KOPT-K1 (cell line): Measurements from ENCODE around the gene MEOX2.

Experiments used
- H3K27ac ChIP-seq: fragments of 200-600 bp; sonication (generic); 2 replicates; pipeline ENCODE4 v1.5.1; 2016; ENCODE audit warnings: antibody characterized with exemption, mild to moderate bottlenecking, low read depth, low read length; ENCODE audit not compliant: poor library complexity, severe bottlenecking
- H3K36me3 ChIP-seq: fragments of 200-600 bp; sonication (generic); 2 replicates; pipeline ENCODE4 v1.5.1; 2017; ENCODE audit warnings: antibody characterized with exemption, mild to moderate bottlenecking, low read length, moderate library complexity; ENCODE audit not compliant: insufficient read depth
- H3K9me3 ChIP-seq: fragments of 200-600 bp; sonication (generic); 2 replicates; pipeline ENCODE4 v1.5.1; 2017; ENCODE audit warnings: antibody characterized with exemption, low read length, mild to moderate bottlenecking; ENCODE audit not compliant: insufficient read depth, poor library complexity, severe bottlenecking

Gene MEOX2

GRCh38 chr7:15686295-15686956 lies at the start of gene MEOX2:
Gene MEOX2, minus strand, starts transcription at chr7:15686683. Its CDS starts 281 bp downstream, at chr7:15686402.
- Histone ChIP-seq H3K9me3 (peaks cover 4% of the 10 kb centered on the region), H3K36me3 (no peaks in the 10 kb centered on the region), H3K27ac (no peak within 1 kb of the TSS)

- Histone ChIP-seq H3K36me3 (no peaks in the 10 kb centered on the region), H3K27ac (no peak overlapping the region), H3K9me3 (no peaks in the 10 kb centered on the region)
Measured at GRCh38 chr7:15729746-15730145, 43.3 kb upstream of the MEOX2 start.

- Histone ChIP-seq H3K9me3 (no peaks in the 10 kb centered on the region), H3K36me3 (no peaks in the 10 kb centered on the region), H3K27ac (no peak overlapping the region)
Measured at GRCh38 chr7:15725051-15725450, 38.6 kb upstream of the MEOX2 start.

GRCh38 chr7:15723841-15724240 lies 37.4 kb upstream of the MEOX2 start:
- Histone ChIP-seq H3K27ac (no peak overlapping the region), H3K9me3 (no peaks in the 10 kb centered on the region), H3K36me3 (no peaks in the 10 kb centered on the region)

- H3K27ac ChIP-seq = no peak overlapping the region
- no peaks in the 10 kb centered on the region for H3K36me3 ChIP-seq
- no peaks in the 10 kb centered on the region for H3K9me3 ChIP-seq
Measured at GRCh38 chr7:15720849-15721471, 34.5 kb upstream of the MEOX2 start.

DNA sequence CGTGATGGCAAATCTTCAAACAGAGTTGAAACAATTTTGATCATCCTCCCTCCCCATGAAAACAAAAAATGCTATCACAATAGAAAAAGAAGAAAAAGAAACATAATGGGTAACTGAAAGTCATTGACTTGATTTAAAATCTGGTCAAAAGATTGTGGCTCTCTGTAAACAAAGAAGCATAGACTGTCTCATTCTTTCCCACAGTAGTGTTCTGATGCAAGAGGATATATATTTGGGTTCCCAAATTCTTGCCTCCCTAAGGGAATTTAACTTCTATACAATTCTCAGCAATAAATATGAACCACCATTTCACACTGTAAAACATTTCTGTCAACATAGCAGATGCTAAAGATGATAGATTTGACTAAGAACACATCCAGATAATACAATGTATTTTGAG lies 32.8 kb upstream of the MEOX2 start:
- Histone ChIP-seq H3K36me3 (no peaks in the 10 kb centered on the region), H3K27ac (no peak overlapping the region), H3K9me3 (no peaks in the 10 kb centered on the region)

- H3K27ac ChIP-seq = no peak overlapping the region
- no peaks in the 10 kb centered on the region for H3K9me3 ChIP-seq
- H3K36me3 ChIP-seq = no peaks in the 10 kb centered on the region
Measured at GRCh38 chr7:15715435-15715834, 29.0 kb upstream of the MEOX2 start.

DNA sequence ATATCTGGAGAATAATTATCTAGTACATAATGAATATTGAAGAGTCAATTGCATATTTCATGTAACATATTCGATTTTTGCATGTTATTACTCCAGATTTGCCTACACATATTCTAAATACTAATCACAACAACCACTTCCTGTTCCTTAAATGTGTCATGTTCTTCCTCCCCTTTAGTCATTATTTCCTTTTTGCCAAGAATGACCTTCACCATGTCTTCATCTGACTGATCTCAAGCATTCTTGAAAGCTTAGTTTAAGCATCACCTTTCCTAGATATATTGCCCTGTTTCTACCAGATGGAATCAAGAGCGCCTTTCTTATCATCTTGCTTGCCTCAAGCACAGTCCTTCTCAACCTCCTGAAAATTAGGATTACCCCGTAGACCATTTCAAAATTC lies 23.5 kb upstream of the MEOX2 start:
- H3K9me3 ChIP-seq = no peaks in the 10 kb centered on the region
- H3K36me3 ChIP-seq = no peaks in the 10 kb centered on the region
- H3K27ac ChIP-seq = no peak overlapping the region

GRCh38 chr7:15707570-15707969 lies 21.1 kb upstream of the MEOX2 start:
- H3K36me3 ChIP-seq = no peaks in the 10 kb centered on the region
- H3K27ac ChIP-seq = no peak overlapping the region
- no peaks in the 10 kb centered on the region for H3K9me3 ChIP-seq

- H3K27ac ChIP-seq = no peak overlapping the region
- H3K9me3 ChIP-seq = no peaks in the 10 kb centered on the region
- H3K36me3 ChIP-seq = no peaks in the 10 kb centered on the region
Measured at GRCh38 chr7:15703732-15704131, 17.2 kb upstream of the MEOX2 start.

DNA sequence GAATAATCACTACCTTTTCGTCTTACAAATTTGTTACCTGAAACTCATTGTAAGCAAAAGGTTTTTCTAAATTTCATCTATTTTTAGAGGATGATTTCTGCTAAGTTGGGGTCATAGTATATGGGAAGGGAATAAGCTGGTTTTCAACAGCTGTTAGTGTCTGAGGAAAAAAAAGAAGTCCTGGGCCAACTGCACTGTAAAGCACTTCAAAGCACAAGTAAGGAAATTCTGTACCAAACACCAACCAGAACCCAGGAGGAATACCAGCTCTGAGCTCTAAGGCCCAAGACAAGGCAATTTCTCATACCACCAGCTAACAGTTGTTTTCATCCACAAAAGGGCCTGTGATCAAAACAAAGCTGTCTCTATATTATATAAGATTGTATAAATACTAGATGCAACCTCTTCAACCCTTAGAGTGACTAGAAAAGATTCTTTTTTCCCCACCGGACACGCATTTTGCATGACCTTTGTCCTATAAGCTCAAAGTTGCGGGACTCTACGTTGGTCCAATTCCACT lies 6.1 kb upstream of the MEOX2 start:
- no peak overlapping the region for H3K27ac ChIP-seq
- H3K36me3 ChIP-seq = no peaks in the 10 kb centered on the region
- H3K9me3 ChIP-seq = no peaks in the 10 kb centered on the region

- Histone ChIP-seq H3K27ac (no peak overlapping the region), H3K36me3 (no peaks in the 10 kb centered on the region), H3K9me3 (peaks cover 4% of the 10 kb centered on the region)
Measured at GRCh38 chr7:15688911-15689310, 2.4 kb upstream of the MEOX2 start.

DNA sequence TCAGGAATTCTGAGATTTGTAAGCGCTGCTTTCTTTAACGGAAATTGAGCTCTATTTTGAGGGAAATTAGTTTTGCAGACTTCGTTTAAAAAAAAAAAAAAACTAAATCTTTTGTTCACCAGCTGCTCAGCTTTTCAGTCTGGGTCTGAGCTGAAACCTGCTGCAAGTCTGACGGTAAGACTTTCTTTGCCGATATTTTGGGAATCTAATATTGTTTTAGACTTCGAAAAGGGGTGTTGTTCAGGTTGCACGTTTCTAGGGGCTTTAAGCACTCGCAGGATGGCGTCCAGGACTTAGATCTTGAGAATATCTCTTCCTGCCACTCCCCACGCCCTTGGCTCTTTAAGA lies 1.8 kb upstream of the MEOX2 start:
- Histone ChIP-seq H3K36me3 (no peaks in the 10 kb centered on the region), H3K9me3 (peaks cover 4% of the 10 kb centered on the region), H3K27ac (no peak overlapping the region)

DNA sequence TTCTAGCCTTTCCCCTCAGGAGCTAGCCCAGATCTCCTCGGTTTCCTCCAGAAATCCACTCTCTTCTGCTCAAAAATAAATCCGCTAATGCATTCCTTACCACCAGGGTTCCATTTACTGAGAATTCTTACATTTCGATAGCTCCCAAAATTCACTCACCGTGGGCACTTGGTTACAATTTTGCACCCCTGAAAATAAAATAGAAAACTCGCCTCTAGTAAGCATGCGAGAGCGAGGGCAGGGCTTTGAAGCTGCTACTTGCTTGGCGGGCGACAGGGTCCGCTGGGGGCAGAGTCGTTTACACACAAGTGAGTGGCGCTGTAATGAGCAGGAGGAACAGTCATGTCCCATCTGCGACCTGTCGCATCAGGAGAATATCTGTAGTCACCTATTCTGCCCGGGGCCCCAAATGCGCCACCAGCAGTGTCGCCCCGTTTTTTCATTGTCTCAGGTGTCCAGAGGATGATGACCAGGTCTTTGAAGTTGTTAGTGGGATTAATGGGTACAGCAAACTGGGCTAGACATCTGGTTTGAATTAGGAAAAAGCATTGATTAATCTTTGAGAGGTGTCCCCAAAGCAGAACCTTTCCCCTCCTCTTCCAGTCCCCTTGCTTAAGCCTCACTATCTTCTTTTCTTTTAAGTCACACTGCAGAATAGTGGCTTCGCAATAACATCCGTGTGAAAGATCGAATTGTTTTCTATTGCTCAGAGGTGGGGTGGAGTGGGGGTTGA lies 1.2 kb upstream of the MEOX2 start:
- Histone ChIP-seq H3K9me3 (peaks cover 4% of the 10 kb centered on the region), H3K36me3 (no peaks in the 10 kb centered on the region), H3K27ac (no peak overlapping the region)

- no peak overlapping the region for H3K27ac ChIP-seq
- H3K9me3 ChIP-seq = peaks cover 4% of the 10 kb centered on the region
- H3K36me3 ChIP-seq = no peaks in the 10 kb centered on the region
Measured at GRCh38 chr7:15686957-15687545, 568 bp upstream of the MEOX2 start.
